GM21367 (cell line): ENCODE data around the gene PDE2A.

Experiments
- ATAC-seq: cut with Tn5 transposase; IDR thresholded peaks from one replicate; pipeline ENCODE4 v1.9.1; 2021; ENCODE audit not compliant: unreplicated experiment

The PDE2A gene

GRCh38 chr11:72637926-72638325 lies 36.3 kb downstream of the PDE2A start:
- no peak for ATAC-seq

- no peak for ATAC-seq
Observed at GRCh38 chr11:72637198-72637597, 37.0 kb downstream of the PDE2A start.

- ATAC-seq, result no peak
Observed at GRCh38 chr11:72636376-72636775, 37.8 kb downstream of the PDE2A start.

GRCh38 chr11:72635933-72636332 lies 38.3 kb downstream of the PDE2A start:
- ATAC-seq, result no peak

GRCh38 chr11:72635309-72635915 lies 38.8 kb downstream of the PDE2A start:
- no peak for ATAC-seq

GRCh38 chr11:72634472-72635095 lies 39.6 kb downstream of the PDE2A start:
- no peak for ATAC-seq

GRCh38 chr11:72634016-72634415 lies 40.2 kb downstream of the PDE2A start:
- no peak for ATAC-seq

- ATAC-seq, result no peak
Observed at GRCh38 chr11:72633068-72633467, 41.2 kb downstream of the PDE2A start.

- no peak for ATAC-seq
Observed at GRCh38 chr11:72631806-72632731, 42.2 kb downstream of the PDE2A start.

GRCh38 chr11:72630104-72630852 lies 43.9 kb downstream of the PDE2A start:
- ATAC-seq, result no peak

- no peak for ATAC-seq
Observed at GRCh38 chr11:72629266-72629665, 45.0 kb downstream of the PDE2A start.

- no peak for ATAC-seq
Observed at GRCh38 chr11:72627594-72628281, 46.5 kb downstream of the PDE2A start.

GRCh38 chr11:72626414-72626936 lies 47.7 kb downstream of the PDE2A start:
- ATAC-seq, result no peak

GRCh38 chr11:72625691-72626413 lies 48.4 kb downstream of the PDE2A start:
- ATAC-seq, result no peak

- no peak for ATAC-seq
Observed at GRCh38 chr11:72624496-72625201, 49.6 kb downstream of the PDE2A start.

- ATAC-seq, result no peak
Observed at GRCh38 chr11:72623052-72623451, 51.2 kb downstream of the PDE2A start.

- no peak for ATAC-seq
Observed at GRCh38 chr11:72621008-72621610, 53.1 kb downstream of the PDE2A start.

GRCh38 chr11:72618803-72619202 lies 55.4 kb downstream of the PDE2A start:
- no peak for ATAC-seq
